Prostate gland (tissue), 2 donors: ENCODE measurements around the gene ADISSP.

Experiments
- CTCF ChIP-seq, 4 experiments: fragments of 200-600 bp in 2 of 4; fragments of 450-650 bp in 2 of 4; sonication (generic) in 2 of 4; IDR thresholded peaks; 1 replicate in 3 of 4; 2 replicates in 1 of 4; pipeline ENCODE4 v1.5.1; 2016 to 2019; ENCODE audit warnings: antibody characterized with exemption in 4 of 4, mild to moderate bottlenecking in 2 of 4, moderate library complexity in 2 of 4
- POLR2AphosphoS5 ChIP-seq: sonication (generic); formaldehyde crosslinking; IDR thresholded peaks from one replicate; pipeline ENCODE4 v1.6.1; 2017; ENCODE audit warnings: antibody characterized with exemption

- TF ChIP-seq CTCF (IDR thresholded peaks at IDR 0.05) (no peak), POLR2AphosphoS5 (no peak)
Measured at GRCh38 chr20:3747471-3747870, 20.1 kb downstream of the ADISSP start.
